Measurements from ENCODE around the gene EPHA3.

EPHA3 gene

DNA sequence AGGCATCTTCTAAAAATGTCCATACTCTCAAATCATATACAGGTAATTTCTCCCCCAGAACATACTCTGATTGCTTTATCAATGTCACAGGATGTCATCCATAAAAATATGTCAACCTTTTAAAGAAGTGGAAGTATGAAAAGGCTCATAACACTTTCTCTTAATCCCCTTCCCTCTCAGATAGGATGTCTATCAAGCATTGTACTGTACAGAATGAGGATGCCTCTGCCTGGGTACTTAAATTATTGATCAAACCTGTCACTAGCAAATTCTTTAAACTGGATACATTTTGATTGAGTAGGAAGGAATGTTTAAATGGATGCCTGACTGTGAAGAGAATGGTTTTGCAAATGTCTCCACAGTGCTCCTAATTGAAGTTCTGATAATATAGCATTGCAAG, 168.7 kb downstream of the EPHA3 start:
- no peak for ATAC-seq
- TF ChIP-seq OSR1 (CRISPR knock-in tag; IDR thresholded peaks at IDR 0.05) (no peak), RARB (CRISPR knock-in tag; IDR thresholded peaks at IDR 0.05) (no peak), CSDC2 (CRISPR knock-in tag; IDR thresholded peaks at IDR 0.05) (no peak), TOX (CRISPR knock-in tag; IDR thresholded peaks at IDR 0.05; ENCODE audit: borderline replicate concordance) (no peak), ZFP3 (CRISPR knock-in tag; IDR thresholded peaks at IDR 0.05) (no peak), SNAI2 (CRISPR knock-in tag; IDR thresholded peaks at IDR 0.05) (no peak), PPARA (CRISPR knock-in tag; IDR thresholded peaks at IDR 0.05; ENCODE audit: borderline replicate concordance) (no peak)
- TF ChIP-seq, protein P1, sequence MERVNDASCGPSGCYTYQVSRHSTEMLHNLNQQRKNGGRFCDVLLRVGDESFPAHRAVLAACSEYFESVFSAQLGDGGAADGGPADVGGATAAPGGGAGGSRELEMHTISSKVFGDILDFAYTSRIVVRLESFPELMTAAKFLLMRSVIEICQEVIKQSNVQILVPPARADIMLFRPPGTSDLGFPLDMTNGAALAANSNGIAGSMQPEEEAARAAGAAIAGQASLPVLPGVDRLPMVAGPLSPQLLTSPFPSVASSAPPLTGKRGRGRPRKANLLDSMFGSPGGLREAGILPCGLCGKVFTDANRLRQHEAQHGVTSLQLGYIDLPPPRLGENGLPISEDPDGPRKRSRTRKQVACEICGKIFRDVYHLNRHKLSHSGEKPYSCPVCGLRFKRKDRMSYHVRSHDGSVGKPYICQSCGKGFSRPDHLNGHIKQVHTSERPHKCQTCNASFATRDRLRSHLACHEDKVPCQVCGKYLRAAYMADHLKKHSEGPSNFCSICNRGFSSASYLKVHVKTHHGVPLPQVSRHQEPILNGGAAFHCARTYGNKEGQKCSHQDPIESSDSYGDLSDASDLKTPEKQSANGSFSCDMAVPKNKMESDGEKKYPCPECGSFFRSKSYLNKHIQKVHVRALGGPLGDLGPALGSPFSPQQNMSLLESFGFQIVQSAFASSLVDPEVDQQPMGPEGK (CRISPR knock-in tag; IDR thresholded peaks at IDR 0.05; ENCODE audit: borderline replicate concordance), result no peak

GRCh38 chr3:89278302-89279025, 171.0 kb downstream of the EPHA3 start:
- TF ChIP-seq GLIS3 (CRISPR knock-in tag; IDR thresholded peaks at IDR 0.05), result no peak
- TF ChIP-seq SNAI2 (CRISPR knock-in tag; IDR thresholded peaks at IDR 0.05), result no peak
- TF ChIP-seq ZNF565 (CRISPR knock-in tag; conservative IDR thresholded peaks at IDR 0.05; ENCODE audit: low read depth), result no peak
- no peak for TF ChIP-seq TSHZ2 (CRISPR knock-in tag; IDR thresholded peaks at IDR 0.05)
- no peak for TF ChIP-seq TCF4 (CRISPR knock-in tag; IDR thresholded peaks at IDR 0.05; ENCODE audit: borderline replicate concordance)
- TF ChIP-seq RARB (CRISPR knock-in tag; IDR thresholded peaks at IDR 0.05), result no peak
- no peak for TF ChIP-seq ARNTL (CRISPR knock-in tag; IDR thresholded peaks at IDR 0.05; ENCODE audit: borderline replicate concordance, low read depth)
- TF ChIP-seq, protein P2, sequence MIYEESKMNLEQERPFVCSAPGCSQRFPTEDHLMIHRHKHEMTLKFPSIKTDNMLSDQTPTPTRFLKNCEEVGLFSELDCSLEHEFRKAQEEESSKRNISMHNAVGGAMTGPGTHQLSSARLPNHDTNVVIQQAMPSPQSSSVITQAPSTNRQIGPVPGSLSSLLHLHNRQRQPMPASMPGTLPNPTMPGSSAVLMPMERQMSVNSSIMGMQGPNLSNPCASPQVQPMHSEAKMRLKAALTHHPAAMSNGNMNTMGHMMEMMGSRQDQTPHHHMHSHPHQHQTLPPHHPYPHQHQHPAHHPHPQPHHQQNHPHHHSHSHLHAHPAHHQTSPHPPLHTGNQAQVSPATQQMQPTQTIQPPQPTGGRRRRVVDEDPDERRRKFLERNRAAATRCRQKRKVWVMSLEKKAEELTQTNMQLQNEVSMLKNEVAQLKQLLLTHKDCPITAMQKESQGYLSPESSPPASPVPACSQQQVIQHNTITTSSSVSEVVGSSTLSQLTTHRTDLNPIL (CRISPR knock-in tag; IDR thresholded peaks at IDR 0.05; ENCODE audit: low read depth), result no peak
- ATAC-seq, result no peak

GRCh38 chr3:89280301-89280700, 172.9 kb downstream of the EPHA3 start:
- no peak for TF ChIP-seq GLIS3 (CRISPR knock-in tag; IDR thresholded peaks at IDR 0.05)
- no peak for ATAC-seq

- ATAC-seq, result no peak
Measured at GRCh38 chr3:89280822-89281365, 173.5 kb downstream of the EPHA3 start.

More at GRCh38 chr3:89280822-89281365, 173.5 kb downstream of the EPHA3 start:
- no peak for TF ChIP-seq ESRRG (CRISPR knock-in tag; IDR thresholded peaks at IDR 0.05)
- TF ChIP-seq SNAI2 (CRISPR knock-in tag; IDR thresholded peaks at IDR 0.05), result no peak
- no peak for TF ChIP-seq ZC3H10 (CRISPR knock-in tag; IDR thresholded peaks at IDR 0.05)
- no peak for TF ChIP-seq ISL1 (CRISPR knock-in tag; IDR thresholded peaks at IDR 0.05)
- TF ChIP-seq ZNF8 (CRISPR knock-in tag; IDR thresholded peaks at IDR 0.05), result no peak
- TF ChIP-seq CSRNP3 (CRISPR knock-in tag; IDR thresholded peaks at IDR 0.05), result no peak
- TF ChIP-seq, protein P1 (CRISPR knock-in tag; IDR thresholded peaks at IDR 0.05; ENCODE audit: borderline replicate concordance), result no peak
- no peak for TF ChIP-seq ZNF70 (CRISPR knock-in tag; IDR thresholded peaks at IDR 0.05)
